ENCODE results near the gene HOXB7. TPM values are rescaled to one million over a fixed set of nuclear protein-coding genes. Genes with fewer than 3 reads are reported as not detected.

HOXB7 gene
- total RNA-seq, 1 donor from 2014 or later, result not detected

DNA sequence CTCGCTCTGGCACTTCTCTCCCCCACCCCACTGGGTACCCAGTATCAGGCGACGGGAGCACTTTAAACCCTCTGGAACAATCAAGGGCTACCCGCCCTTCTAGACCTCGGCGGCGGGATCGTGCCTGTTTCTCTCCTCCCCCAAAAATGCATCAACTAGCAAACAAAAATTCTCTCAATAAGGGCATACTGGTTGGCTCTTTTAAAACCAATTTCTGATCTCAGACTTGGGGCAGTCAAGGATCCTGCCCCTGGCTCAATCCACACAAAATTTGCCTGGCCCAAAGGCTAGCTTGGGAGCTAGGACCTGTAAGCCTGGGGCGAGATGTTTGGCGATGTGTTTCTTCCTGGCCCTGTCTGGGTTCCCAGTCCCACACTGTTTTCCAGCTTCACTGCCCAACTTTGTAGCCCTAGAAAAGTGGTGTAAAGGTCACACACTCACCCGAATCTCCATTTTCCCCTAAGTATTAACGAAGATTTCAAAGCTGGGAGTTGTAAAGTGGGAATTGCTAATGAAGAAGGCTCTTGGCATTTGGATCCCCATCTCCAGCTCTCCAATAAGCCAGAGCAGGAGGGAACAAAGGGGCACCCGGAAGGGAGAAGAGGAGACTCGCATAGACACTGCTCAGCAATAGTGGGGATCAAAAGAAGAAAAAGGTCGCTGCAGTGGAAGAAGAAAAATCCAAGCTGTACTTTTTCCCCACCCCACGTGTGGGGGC, 51.5 kb downstream of the HOXB7 start:
- H3K36me3 Mint-ChIP-seq (ENCODE audit: unreplicated experiment), result no peaks in the 10 kb centered on the region
- no peak for DNase-seq (ENCODE audit: extremely low spot score, unreplicated experiment)
- no peaks in the 10 kb centered on the region for H3K9me3 Mint-ChIP-seq (ENCODE audit: unreplicated experiment)
- H3K4me1 Mint-ChIP-seq (ENCODE audit: unreplicated experiment), result peaks cover 1% of the 10 kb centered on the region
- H3K27me3 Mint-ChIP-seq (ENCODE audit: unreplicated experiment), result peaks cover 91% of the 10 kb centered on the region
- TF ChIP-seq, protein P1, sequence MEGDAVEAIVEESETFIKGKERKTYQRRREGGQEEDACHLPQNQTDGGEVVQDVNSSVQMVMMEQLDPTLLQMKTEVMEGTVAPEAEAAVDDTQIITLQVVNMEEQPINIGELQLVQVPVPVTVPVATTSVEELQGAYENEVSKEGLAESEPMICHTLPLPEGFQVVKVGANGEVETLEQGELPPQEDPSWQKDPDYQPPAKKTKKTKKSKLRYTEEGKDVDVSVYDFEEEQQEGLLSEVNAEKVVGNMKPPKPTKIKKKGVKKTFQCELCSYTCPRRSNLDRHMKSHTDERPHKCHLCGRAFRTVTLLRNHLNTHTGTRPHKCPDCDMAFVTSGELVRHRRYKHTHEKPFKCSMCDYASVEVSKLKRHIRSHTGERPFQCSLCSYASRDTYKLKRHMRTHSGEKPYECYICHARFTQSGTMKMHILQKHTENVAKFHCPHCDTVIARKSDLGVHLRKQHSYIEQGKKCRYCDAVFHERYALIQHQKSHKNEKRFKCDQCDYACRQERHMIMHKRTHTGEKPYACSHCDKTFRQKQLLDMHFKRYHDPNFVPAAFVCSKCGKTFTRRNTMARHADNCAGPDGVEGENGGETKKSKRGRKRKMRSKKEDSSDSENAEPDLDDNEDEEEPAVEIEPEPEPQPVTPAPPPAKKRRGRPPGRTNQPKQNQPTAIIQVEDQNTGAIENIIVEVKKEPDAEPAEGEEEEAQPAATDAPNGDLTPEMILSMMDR (IDR thresholded peaks at IDR 0.05), result no peak
- no peak overlapping the region for H3K27ac Mint-ChIP-seq (ENCODE audit: unreplicated experiment)
- H3K4me3 Mint-ChIP-seq (ENCODE audit: unreplicated experiment), result no peak overlapping the region

DNA sequence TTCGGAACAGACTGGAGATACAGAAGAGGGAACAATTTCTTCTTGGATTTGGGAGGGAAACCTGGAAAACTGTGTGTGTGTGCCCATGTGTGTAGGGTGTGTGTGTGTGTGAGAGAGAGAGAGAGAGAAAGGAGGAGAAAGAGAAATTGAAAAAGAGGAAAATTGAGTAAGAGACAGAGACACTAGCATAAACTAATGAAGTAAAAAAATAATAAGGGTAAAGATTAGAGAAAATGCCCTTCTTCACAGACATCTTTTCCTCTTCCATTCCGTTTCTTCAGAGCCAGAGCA, 52.0 kb downstream of the HOXB7 start:
- no peak for DNase-seq (ENCODE audit: extremely low spot score, unreplicated experiment)
- H3K4me3 Mint-ChIP-seq (ENCODE audit: unreplicated experiment), result no peak overlapping the region
- H3K9me3 Mint-ChIP-seq (ENCODE audit: unreplicated experiment), result no peaks in the 10 kb centered on the region
- H3K4me1 Mint-ChIP-seq (ENCODE audit: unreplicated experiment), result peaks cover 3% of the 10 kb centered on the region
- TF ChIP-seq, protein P1 (IDR thresholded peaks at IDR 0.05), result no peak
- peaks cover 95% of the 10 kb centered on the region for H3K27me3 Mint-ChIP-seq (ENCODE audit: unreplicated experiment)
- no peaks in the 10 kb centered on the region for H3K36me3 Mint-ChIP-seq (ENCODE audit: unreplicated experiment)
- no peak overlapping the region for H3K27ac Mint-ChIP-seq (ENCODE audit: unreplicated experiment)

DNA sequence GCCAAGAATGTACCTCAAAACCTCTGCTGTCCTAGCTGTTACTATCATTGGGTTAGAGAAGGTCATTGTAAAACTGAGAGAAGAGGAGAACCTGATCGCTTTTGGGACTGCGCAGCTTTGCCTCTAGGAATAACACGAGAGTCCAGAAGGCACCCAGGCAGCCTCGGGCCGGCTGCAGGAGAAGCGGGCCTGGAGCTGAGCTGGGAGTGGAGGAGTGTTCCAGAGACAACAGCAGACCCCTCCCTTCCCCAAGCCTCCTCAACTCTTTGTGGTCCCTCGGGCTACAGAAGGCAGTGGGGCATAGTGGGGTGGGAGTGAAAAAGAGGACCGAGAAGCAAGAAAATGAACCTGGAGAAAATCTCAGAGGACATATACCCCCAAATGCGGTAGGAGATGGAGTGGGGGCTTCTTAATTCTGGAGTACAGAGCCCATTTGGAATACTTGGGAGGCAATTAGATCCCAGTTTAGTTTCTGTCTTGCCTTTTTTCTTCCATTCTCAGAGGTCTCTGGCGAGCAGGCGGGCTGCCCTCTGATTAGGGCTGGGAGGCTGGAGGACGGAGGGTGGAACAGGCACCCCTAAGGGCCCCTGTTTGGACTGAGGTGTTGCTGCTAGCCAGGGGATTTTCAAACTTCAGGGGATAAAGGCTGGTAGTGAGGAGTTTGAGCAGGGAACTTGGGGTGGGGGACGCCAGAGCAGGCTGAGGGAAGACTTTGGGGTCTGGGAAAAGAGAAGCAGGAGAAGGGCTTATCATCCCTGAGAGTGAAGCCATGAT, 52.6 kb downstream of the HOXB7 start:
- Mint-ChIP-seq H3K4me1 (ENCODE audit: unreplicated experiment) (peaks cover 3% of the 10 kb centered on the region), H3K27me3 (ENCODE audit: unreplicated experiment) (peaks cover 95% of the 10 kb centered on the region), H3K4me3 (ENCODE audit: unreplicated experiment) (no peak overlapping the region), H3K9me3 (ENCODE audit: unreplicated experiment) (no peaks in the 10 kb centered on the region), H3K36me3 (ENCODE audit: unreplicated experiment) (no peaks in the 10 kb centered on the region), H3K27ac (ENCODE audit: unreplicated experiment) (no peak overlapping the region)
- TF ChIP-seq, protein P1 (IDR thresholded peaks at IDR 0.05), result no peak
- DNase-seq (ENCODE audit: extremely low spot score, unreplicated experiment), result no peak

Small RNA genes lying within 50 kb of the gene (microRNA-seq; reads per million reads assigned to microRNA genes)
- gene MIR196A1 (ENCODE audit: unreplicated experiment), result not detected

Other genes with a start within 250 kb of the HOXB7 start
- not detected in 2 replicates for gene SKAP1, start 180.8 kb downstream of the HOXB7 start, total RNA-seq
- gene HOXB1, start 80.0 kb downstream of the HOXB7 start, total RNA-seq, result not detected in 2 replicates
- gene HOXB2, start 65.9 kb downstream of the HOXB7 start, total RNA-seq, result not detected in 2 replicates
- not detected in 2 replicates for gene HOXB4, start 32.7 kb downstream of the HOXB7 start, total RNA-seq
- gene HOXB3, start 20.8 kb downstream of the HOXB7 start, total RNA-seq, result 0.46 TPM in 1 of 2 replicates, not detected in the other
- gene HOXB5, start 17.2 kb downstream of the HOXB7 start, total RNA-seq, result not detected in 2 replicates
- not detected in 2 replicates for gene HOXB6, start 6.0 kb downstream of the HOXB7 start, total RNA-seq
- not detected in 2 replicates for gene HOXB8, start 4.3 kb upstream of the HOXB7 start, total RNA-seq
- gene HOXB9, start 15.3 kb upstream of the HOXB7 start, total RNA-seq, result not detected in 2 replicates
- not detected in 2 replicates for gene PRAC1, start 111.5 kb upstream of the HOXB7 start, total RNA-seq
- not detected in 2 replicates for gene PRAC2, start 112.2 kb upstream of the HOXB7 start, total RNA-seq
- gene HOXB13, start 117.7 kb upstream of the HOXB7 start, total RNA-seq, result not detected in 2 replicates
- gene TTLL6, start 206.2 kb upstream of the HOXB7 start, total RNA-seq, result not detected in 2 replicates
- gene CALCOCO2, start 220.0 kb upstream of the HOXB7 start, total RNA-seq, result 94.4 and 102 TPM in 2 replicates

All from osteocyte (in vitro differentiated cells).